ENCODE data around the gene XRN2. TPM values are rescaled to one million over a fixed set of nuclear protein-coding genes. Genes with fewer than 3 reads are reported as not detected.

XRN2 gene
- total RNA-seq, 1 experiment from 2014 or later, result 77.7 TPM

GRCh38 chr20:21336455-21337151 is 33.5 kb downstream of the XRN2 start:
- CTCF ChIA-PET, result no interaction called here
- in situ Hi-C loops (cut with HindIII; ENCODE audit: low pct_unique_long_range_greater_than_20kb, low sequenced_read_pairs), result no loop called here

DNA sequence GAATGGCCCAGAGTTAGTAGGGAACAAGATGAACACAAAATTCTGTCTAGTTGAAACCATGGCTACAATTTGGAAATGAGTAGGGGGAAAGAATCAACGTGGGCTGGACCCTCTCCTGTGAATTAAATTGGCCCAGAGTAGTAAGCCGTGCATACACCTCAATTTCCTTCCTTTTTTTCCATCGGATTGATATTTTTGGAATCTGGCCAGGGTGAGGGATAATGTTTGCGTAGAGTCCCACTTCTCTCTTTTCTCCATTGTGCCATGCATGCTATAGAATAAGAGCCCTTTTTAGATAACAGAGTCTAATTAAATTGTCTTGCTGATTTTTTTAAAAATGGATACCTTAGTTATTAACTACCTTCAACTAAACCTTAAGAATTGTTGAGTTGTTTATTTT is 35.2 kb downstream of the XRN2 start:
- Histone ChIP-seq H3K27ac (ENCODE audit: low read length) (no peak overlapping the region), H3K27me3 (ENCODE audit: control insufficient read depth, insufficient read depth, low read length) (no peaks in the 10 kb centered on the region), H3K4me3 (ENCODE audit: low read depth in 2 of 2, low read length in 2 of 2) (no peak overlapping the region), H3K36me3 (ENCODE audit: control insufficient read depth, insufficient read depth, low read length) (peaks cover 20% of the 10 kb centered on the region), H3K9me3 (ENCODE audit: control insufficient read depth, insufficient read depth, low read depth, low read length) (no peaks in the 10 kb centered on the region), H3K4me1 (ENCODE audit: control insufficient read depth, insufficient read depth, low read length) (no peaks in the 10 kb centered on the region)
- BruUV-seq (replicated peaks), result no TSS peak
- in situ Hi-C loops (cut with HindIII; ENCODE audit: low pct_unique_long_range_greater_than_20kb, low sequenced_read_pairs) (no loop called here), intact Hi-C loops (cut with micrococcal nuclease; ENCODE audit: unreplicated experiment) (no loop called here)
- TF ChIP-seq TCF7L2 (IDR thresholded peaks at IDR 0.05; ENCODE audit: low read depth, low read length), result no peak
- no peak for TF ChIP-seq REST (IDR thresholded peaks at IDR 0.05; ENCODE audit: insufficient read depth in 1 of 2, low read depth in 2 of 2, low read length in 1 of 2)
- no peak for TF ChIP-seq CTCF (IDR thresholded peaks at IDR 0.05)
- TF ChIP-seq POLR2AphosphoS5 (IDR thresholded peaks at IDR 0.05; ENCODE audit: low read depth, low read length), result no peak
- TF ChIP-seq SIN3A (IDR thresholded peaks at IDR 0.05; ENCODE audit: borderline replicate concordance, insufficient read depth, low read depth, low read length), result no peak
- no peak for ATAC-seq
- POLR2A ChIA-PET, result no interaction called here
- no peak for DNase-seq (ENCODE audit: low read depth, low spot score)
- CTCF ChIA-PET, result no interaction called here

More at GRCh38 chr20:21336455-21337151, 33.5 kb downstream of the XRN2 start:
- intact Hi-C loops (cut with micrococcal nuclease; ENCODE audit: unreplicated experiment), result no loop called here
- H3K4me1 ChIP-seq (ENCODE audit: control insufficient read depth, insufficient read depth, low read length), result no peaks in the 10 kb centered on the region
- DNase-seq (ENCODE audit: low read depth, low spot score), result no peak
- no peaks in the 10 kb centered on the region for H3K9me3 ChIP-seq (ENCODE audit: control insufficient read depth, insufficient read depth, low read depth, low read length)
- H3K36me3 ChIP-seq (ENCODE audit: control insufficient read depth, insufficient read depth, low read length), result peaks cover 28% of the 10 kb centered on the region
- no peak overlapping the region for H3K27ac ChIP-seq (ENCODE audit: low read length)
- H3K4me3 ChIP-seq (ENCODE audit: low read depth in 2 of 2, low read length in 2 of 2), result no peak overlapping the region
- BruUV-seq (replicated peaks), result no TSS peak
- POLR2A ChIA-PET, result no interaction called here
- TF ChIP-seq SIN3A (IDR thresholded peaks at IDR 0.05; ENCODE audit: borderline replicate concordance, insufficient read depth, low read depth, low read length) (no peak), CTCF (IDR thresholded peaks at IDR 0.05) (no peak), POLR2AphosphoS5 (IDR thresholded peaks at IDR 0.05; ENCODE audit: low read depth, low read length) (no peak), REST (IDR thresholded peaks at IDR 0.05; ENCODE audit: insufficient read depth in 1 of 2, low read depth in 2 of 2, low read length in 1 of 2) (no peak), TCF7L2 (IDR thresholded peaks at IDR 0.05; ENCODE audit: low read depth, low read length) (no peak)
- ATAC-seq, result no peak
- H3K27me3 ChIP-seq (ENCODE audit: control insufficient read depth, insufficient read depth, low read length), result no peaks in the 10 kb centered on the region
